CD4-positive, alpha-beta T cell treated with Interferon gamma for 1 hour (primary cell): Measurements from ENCODE around the gene RSRP1.

ENCODE experiments used
- DNase-seq: peaks from one replicate; pipeline ENCODE4 v3.0.0-alpha.2; 2020

RSRP1 gene

DNA sequence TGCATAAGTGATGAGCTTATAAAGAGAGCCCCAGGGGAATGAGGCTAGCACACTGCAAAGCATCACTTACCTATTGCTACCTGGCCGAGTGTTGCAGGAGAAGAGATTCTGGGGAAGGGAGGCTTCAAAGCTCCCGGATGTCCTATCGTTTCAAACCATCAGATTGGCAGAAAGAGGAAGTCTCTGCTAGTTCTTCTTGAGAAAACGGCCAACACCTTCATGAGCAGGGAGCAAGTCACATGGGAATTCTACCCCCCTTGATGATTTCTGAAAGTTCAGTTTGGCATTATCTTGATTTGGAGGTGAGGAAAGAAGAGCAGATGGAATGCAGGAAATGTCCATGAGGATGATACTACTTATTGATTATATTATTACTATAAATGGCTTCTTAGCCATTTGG, 31.1 kb downstream of the RSRP1 start:
- DNase-seq, result no peak

- no peak for DNase-seq
These were observed 34.5 kb downstream of the RSRP1 start for GRCh38 chr1:25212725-25213124.

GRCh38 chr1:25210728-25211127, 36.5 kb downstream of the RSRP1 start:
- DNase-seq, result no peak

DNA sequence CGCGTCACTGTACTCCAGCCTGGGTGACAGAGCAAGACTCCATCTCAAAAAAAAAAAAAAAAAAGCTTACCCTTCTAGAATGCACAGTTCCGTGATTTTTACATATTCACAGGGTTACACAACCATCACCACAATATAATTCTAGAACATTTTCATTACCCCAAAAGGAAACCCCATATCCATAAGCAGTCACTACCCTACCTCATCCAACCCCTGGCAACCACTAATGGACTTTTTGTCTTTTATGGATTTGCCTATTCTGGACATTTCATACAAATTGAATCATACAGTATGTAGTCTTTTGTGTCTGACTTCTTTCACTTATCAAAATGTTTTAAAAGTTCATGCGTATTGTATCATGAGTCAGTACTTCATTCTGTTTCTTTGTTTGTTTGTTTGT, 37.7 kb downstream of the RSRP1 start:
- no peak for DNase-seq

- DNase-seq, result no peak
These were observed 38.6 kb downstream of the RSRP1 start for GRCh38 chr1:25208561-25209222.

GRCh38 chr1:25208092-25208491, 39.2 kb downstream of the RSRP1 start:
- DNase-seq, result no peak

- no peak for DNase-seq
These were observed 41.1 kb downstream of the RSRP1 start for GRCh38 chr1:25206201-25206600.

GRCh38 chr1:25205786-25206185, 41.5 kb downstream of the RSRP1 start:
- no peak for DNase-seq

GRCh38 chr1:25204797-25205480, 42.3 kb downstream of the RSRP1 start:
- DNase-seq, result no peak

GRCh38 chr1:25201006-25201405, 46.2 kb downstream of the RSRP1 start:
- no peak for DNase-seq

DNA sequence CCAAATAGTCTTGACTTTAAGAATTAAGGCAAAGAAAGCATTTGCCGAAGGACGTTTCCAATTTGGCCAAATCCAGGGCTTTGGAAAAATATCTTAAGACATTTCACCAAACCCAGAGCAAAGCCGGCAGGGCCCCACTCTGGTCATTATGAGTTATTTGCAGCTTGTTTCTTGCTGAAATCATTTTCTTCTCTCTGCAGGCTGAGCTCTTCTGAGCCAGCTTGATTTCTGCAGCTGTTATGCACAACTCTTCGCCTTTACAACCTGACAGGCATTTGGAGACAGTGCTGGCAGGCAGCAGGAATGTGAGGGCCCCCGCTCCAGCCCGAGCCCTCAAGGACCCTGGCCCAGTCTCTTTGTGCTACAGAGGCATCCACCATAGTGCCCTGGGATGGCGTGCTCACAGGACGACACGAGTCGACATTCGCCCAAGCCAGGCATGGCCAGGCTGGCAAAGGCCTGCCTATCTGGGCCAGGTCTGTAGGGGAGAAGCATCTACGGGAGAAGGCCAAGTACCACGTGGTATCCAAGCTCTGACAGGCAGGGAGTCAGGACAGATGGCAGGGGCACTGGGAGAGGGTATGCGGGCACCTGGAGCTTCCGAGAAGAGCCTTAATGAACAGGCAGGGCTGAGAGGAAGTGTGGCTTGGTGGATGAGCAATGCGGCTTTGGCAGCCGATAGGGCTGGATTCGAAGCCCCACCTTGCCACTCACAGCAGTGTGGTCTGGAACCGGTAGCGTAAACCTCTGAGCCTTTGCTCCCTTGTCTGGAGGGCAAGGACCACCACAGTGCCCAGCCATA, 47.2 kb downstream of the RSRP1 start:
- DNase-seq, result no peak

- no peak for DNase-seq
These were observed 48.5 kb downstream of the RSRP1 start for GRCh38 chr1:25198663-25199252.

DNA sequence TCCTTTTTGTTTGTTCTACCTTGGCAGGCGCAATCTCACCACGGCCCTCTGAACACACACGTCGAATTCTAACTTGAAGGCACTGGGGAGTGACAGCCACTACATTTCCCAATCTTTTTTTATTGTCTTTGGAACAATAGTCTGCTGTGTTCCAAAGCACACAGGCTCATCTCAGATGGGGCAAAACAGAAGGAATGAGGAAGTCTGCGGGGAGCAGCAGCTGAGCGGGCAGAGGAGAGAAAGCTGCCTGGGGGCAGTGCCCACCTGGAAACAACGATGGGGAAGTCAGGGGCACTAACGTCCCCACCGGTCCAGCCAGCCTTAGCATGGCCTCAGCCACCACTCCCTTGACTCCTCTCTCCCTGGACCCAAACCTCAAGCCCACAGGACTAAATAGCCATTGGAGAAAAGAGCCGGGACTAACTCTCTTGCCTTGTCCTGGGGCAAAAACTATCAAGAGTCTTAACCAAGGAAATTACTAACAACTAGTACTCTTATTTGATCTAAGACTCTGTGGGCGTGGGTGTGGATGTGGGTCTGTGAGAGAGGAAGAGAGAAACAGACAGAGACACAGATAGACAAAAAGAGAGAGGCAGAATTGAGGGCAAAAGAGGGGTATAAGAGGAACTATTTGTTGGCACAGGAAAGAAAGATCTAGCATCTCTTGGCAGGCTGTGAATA, 49.1 kb downstream of the RSRP1 start:
- DNase-seq, result no peak

DNA sequence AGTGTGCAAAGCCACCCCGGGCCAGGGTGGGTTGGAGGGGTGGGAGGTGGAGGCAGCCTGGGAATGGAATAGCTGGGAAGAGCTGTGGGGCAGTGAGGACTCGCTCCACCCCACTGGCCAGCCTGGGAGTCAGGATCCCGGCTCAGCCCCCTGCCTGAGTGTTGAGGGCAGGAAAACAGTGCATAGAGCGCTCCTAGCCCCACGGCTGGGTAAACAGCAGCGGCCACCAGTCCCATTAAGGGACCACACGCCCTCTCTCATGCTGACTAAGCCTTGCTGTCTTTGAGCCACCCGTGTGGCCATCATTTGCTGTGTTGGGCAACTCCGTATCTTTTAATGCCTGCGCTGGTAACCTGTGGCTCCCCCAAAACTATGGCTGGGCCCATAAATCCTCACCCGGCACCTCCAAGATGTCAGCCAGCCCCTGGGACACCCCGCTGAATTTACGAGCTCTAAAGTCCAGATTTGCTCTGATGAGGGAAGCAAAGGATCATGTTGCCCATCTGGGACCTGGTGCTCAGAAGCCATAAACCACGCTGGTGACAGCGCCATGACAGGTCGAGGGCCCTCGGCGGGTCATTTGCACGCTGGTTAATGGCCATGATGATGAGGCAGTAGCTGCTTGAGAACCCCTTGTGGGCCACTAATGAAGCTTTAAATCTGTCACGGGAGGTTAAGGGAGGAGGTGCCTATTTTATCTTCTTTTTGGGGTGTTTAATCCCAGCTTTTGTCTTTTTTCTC, 49.8 kb downstream of the RSRP1 start:
- DNase-seq, result no peak

DNA sequence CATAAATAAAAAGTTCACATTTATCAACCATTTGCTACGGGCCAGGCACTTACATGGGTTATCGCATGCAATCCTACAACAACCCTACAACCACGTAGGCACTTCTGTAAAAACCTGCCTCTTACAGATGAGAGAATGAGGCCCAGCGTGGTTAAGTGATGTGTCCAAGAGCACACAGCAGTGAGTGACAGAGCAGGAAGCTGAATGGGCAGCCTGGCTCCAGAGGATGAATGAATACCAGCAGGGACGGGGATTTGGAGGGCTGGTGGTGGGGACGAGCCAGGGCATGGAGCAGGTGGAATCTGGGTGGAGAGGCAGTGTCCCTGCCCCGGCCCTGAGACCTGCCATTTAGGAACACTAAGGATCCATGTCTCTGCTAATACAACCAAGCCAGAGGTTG, 50.4 kb downstream of the RSRP1 start:
- no peak for DNase-seq

- no peak for DNase-seq
These were observed 51.4 kb downstream of the RSRP1 start for GRCh38 chr1:25195835-25196234.

DNA sequence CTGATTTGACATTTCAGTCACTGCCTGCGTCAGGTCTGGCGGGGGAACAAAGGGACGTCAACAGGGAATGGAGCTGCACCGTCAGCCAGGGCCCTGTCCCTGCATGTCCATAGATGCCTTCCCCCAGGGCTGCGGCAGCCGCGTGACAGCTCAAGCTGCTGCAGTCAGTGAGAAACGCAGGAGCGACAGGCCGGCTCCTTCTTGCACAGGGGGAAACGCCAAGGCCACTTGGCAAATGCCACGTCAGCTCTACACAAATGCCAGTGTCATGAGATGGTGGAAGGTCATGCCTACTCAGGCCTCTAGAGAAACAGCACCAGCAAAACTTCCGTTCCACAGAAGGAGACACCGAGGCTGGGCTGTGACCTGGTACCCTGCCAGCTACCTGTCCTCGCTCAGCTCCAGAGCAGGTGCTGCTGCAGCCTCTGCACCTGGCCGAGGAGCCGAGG, 52.7 kb downstream of the RSRP1 start:
- no peak for DNase-seq

DNA sequence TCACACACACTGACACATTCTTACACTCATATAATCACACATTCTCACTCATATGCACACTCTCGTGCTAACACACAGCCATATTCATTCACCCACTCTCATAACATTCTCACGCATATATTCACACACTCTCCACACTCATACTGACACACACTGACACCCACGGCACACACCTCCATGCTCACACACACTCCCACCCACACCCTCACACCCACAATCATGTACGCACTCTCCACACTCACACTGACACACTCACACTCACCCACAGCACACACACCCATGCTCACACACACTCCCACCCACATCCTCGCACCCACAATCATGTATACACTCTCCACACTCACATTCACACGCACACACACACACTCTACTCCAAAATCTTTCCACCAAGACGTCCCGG, 53.2 kb downstream of the RSRP1 start:
- no peak for DNase-seq

DNA sequence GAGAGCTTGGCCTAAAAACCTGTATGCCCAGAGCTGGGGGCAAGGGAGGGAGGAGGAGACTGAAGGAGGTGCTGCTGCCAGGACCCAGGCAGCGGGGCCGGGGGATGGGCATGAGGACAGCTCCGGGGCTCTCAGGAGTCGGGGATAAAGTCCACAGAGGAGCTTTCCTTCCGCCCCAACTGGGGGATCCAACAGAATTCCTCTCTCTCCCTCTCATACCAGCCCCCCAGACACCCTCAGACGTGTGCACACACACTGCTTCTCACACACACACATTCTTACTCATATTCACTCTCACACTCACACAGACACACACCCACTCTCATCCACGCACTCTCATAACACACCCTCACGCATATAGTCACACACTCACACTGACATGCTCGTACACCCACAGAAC, 54.0 kb downstream of the RSRP1 start:
- no peak for DNase-seq
